Measurements from ENCODE around the gene TPGS2. TPM values are rescaled to one million over a fixed set of nuclear protein-coding genes. Genes with fewer than 3 reads are reported as not detected.

TPGS2 gene
- polyA plus RNA-seq, 2 of the 4 experiments (the other 2 are of a cell fraction) = 71.9 to 143 TPM

- Histone ChIP-seq H3K4me1 (0 out of 3 replicates have a peak, but pooled peaks cover 15% of the 10 kb centered on the region), H3K4me2 (no peak overlapping the region), H3K27ac (no peak overlapping the region), H3K4me3 (no peak overlapping the region), H3K9me3 (no peaks in the 10 kb centered on the region)
- ChIA-PET CTCF (no interaction called here), POLR2A (no interaction called here)
- WGBS (ENCODE audit: missing lambda C conversion rate) = 0% methylated on average over 1 of the region's 1 CpG
- FAIRE-seq (no peak), ATAC-seq (no peak), DNase-seq (ENCODE audit: low read depth in 1 of 2, low spot score in 1 of 2) (no peak)
- TF ChIP-seq HMGXB4 (CRISPR knock-in tag; IDR thresholded peaks at IDR 0.05; ENCODE audit: borderline replicate concordance) (no peak), E2F6 (IDR thresholded peaks at IDR 0.05; ENCODE audit: borderline replicate concordance, low read depth) (no peak), JUN (IDR thresholded peaks at IDR 0.05) (no peak), MAX (IDR thresholded peaks at IDR 0.05) (no peak), RAD21 (conservative IDR thresholded peaks at IDR 0.05 in 1 of 2, IDR thresholded peaks at IDR 0.05 in 1 of 2) (no peak), HDAC2 (IDR thresholded peaks at IDR 0.05) (no peak), POLR2A (IDR thresholded peaks at IDR 0.05; ENCODE audit: low read length) (no peak), HOXB5 (CRISPR knock-in tag; IDR thresholded peaks at IDR 0.05) (no peak), CHD2 (IDR thresholded peaks at IDR 0.05; ENCODE audit: low read length, partially characterized antibody) (no peak)
Measured at GRCh38 chr18:36831139-36831538, 2.3 kb upstream of the TPGS2 start.

- WGBS (ENCODE audit: missing lambda C conversion rate) = 80% methylated on average over 1 of the region's 1 CpG
- FAIRE-seq = no peak
- Histone ChIP-seq H3K9me3 (no peaks in the 10 kb centered on the region), H3K4me3 (0 out of 3 replicates have a peak overlapping the region, but pooled peaks have one; percentile 85), H3K27ac (peak overlapping the region in 1 of 2 experiments; percentile 98; a peak in 1 of 6 replicates), H3K4me1 (0 out of 3 replicates have a peak, but pooled peaks cover 15% of the 10 kb centered on the region), H3K4me2 (peak overlapping the region; percentile 90)
- DNase-seq (ENCODE audit: low read depth in 1 of 2, low spot score in 1 of 2) = no peak
- POLR2A ChIA-PET = no interaction called here
- no peak for ATAC-seq
- CTCF ChIA-PET = interaction anchor here (0.7 to 0.9 kb wide), 2 partner anchors 309 to 427 kb away, joined by 3 to 4 read pairs; no protein-coding TSS in a partner anchor
- TF ChIP-seq EHMT2 (IDR thresholded peaks at IDR 0.05; ENCODE audit: low read depth) (no peak), HES2 (IDR thresholded peaks at IDR 0.05) (no peak), KDM5A (IDR thresholded peaks at IDR 0.05) (no peak), HMGXB4 (CRISPR knock-in tag; IDR thresholded peaks at IDR 0.05; ENCODE audit: borderline replicate concordance) (no peak), HEYL (CRISPR knock-in tag; IDR thresholded peaks at IDR 0.05) (no peak), FOSL2 (IDR thresholded peaks at IDR 0.05) (no peak), FOSL2 (CRISPR knock-in tag; IDR thresholded peaks at IDR 0.05) (no peak), RAD21 (conservative IDR thresholded peaks at IDR 0.05 in 1 of 2, IDR thresholded peaks at IDR 0.05 in 1 of 2) (no peak), FOSB (CRISPR knock-in tag; IDR thresholded peaks at IDR 0.05) (no peak), HOXB5 (CRISPR knock-in tag; IDR thresholded peaks at IDR 0.05) (no peak), ATOH8 (CRISPR knock-in tag; IDR thresholded peaks at IDR 0.05; ENCODE audit: low read depth) (no peak), EP300 (IDR thresholded peaks at IDR 0.05) (no peak), CBX2 (IDR thresholded peaks at IDR 0.05; ENCODE audit: borderline replicate concordance, low read depth) (no peak), USF2 (IDR thresholded peaks at IDR 0.05) (no peak), CTCF (IDR thresholded peaks at IDR 0.05) (no peak), JUN (IDR thresholded peaks at IDR 0.05) (no peak), REST (IDR thresholded peaks at IDR 0.05) (no peak), CHD4 (IDR thresholded peaks at IDR 0.05; ENCODE audit: borderline replicate concordance) (no peak), JUNB (IDR thresholded peaks at IDR 0.05) (no peak), RARB (CRISPR knock-in tag; IDR thresholded peaks at IDR 0.05) (no peak)
Measured at GRCh38 chr18:36830158-36830495, 1.3 kb upstream of the TPGS2 start.

Measured in A549 (cell line).